K562 (cell line): Measurements from ENCODE around the gene POLR2M.

ENCODE experiments used
- DPF2 ChIP-seq: fragments of 450-650 bp; IDR thresholded peaks from 2 replicates; pipeline ENCODE4 v1.6.1; 2016
- EZH2 ChIP-seq: IDR thresholded peaks from 2 replicates; pipeline ENCODE4 v1.6.1; 2012; ENCODE audit warnings: low read depth, mild to moderate bottlenecking, inconsistent platforms, low read length, borderline replicate concordance
- HMGN3 ChIP-seq: IDR thresholded peaks from 2 replicates; pipeline ENCODE4 v1.6.1; 2011; ENCODE audit warnings: borderline replicate concordance, low read depth, mild to moderate bottlenecking, mixed read lengths, low read length; ENCODE audit not compliant: insufficient read length; ENCODE audit errors: extremely low read depth
- KAT8 ChIP-seq: fragments of 450-650 bp; IDR thresholded peaks from 2 replicates; pipeline ENCODE4 v1.6.1; 2016; ENCODE audit warnings: low read depth, mild to moderate bottlenecking
- MEIS2 ChIP-seq: fragments of 450-650 bp; IDR thresholded peaks from 2 replicates; pipeline ENCODE4 v1.6.1; 2014; ENCODE audit warnings: mild to moderate bottlenecking; ENCODE audit not compliant: partially characterized antibody
- MXI1 ChIP-seq: IDR thresholded peaks from 2 replicates; pipeline ENCODE4 v1.6.1; 2011; ENCODE audit warnings: low read depth, mild to moderate bottlenecking, improper control_type of control experiment, low read length
- SETDB1 ChIP-seq: IDR thresholded peaks from one replicate; pipeline ENCODE4 v1.6.1; 2012; ENCODE audit warnings: low read length, control low read depth, inconsistent platforms
- YY1 ChIP-seq, 3 experiments: IDR thresholded peaks; 2 replicates each; pipeline ENCODE4 v1.6.1; 2011; ENCODE audit warnings: low read length in 2 of 3, mild to moderate bottlenecking in 2 of 3, moderate library complexity in 2 of 3, borderline replicate concordance in 1 of 3, control low read depth in 1 of 3, low read depth in 1 of 3; ENCODE audit not compliant: insufficient read depth in 3 of 3, insufficient replicate concordance in 2 of 3, control insufficient read depth in 1 of 3, insufficient read length in 1 of 3; ENCODE audit errors: extremely low read depth in 1 of 3
- ZFP30 ChIP-seq: fragments of 250-450 bp; sonication (Bioruptor Pico); IDR thresholded peaks from 2 replicates; pipeline ENCODE4 v1.8.0; 2022; ENCODE audit warnings: moderate library complexity, mild to moderate bottlenecking, inconsistent platforms, borderline replicate concordance
- ZHX1 ChIP-seq: fragments of 150-350 bp; conservative IDR thresholded peaks from 2 replicates; pipeline ENCODE4 v1.6.1; 2014; ENCODE audit warnings: low read length
- ZMIZ1 ChIP-seq, 2 experiments: fragments of 150-350 bp in 1 of 2; IDR thresholded peaks; 2 replicates each; pipeline ENCODE4 v1.6.1; 2012 to 2016; ENCODE audit warnings: low read depth in 2 of 2, low read length in 2 of 2, mild to moderate bottlenecking in 1 of 2, moderate library complexity in 1 of 2
- ZNF583 ChIP-seq: fragments of 250-450 bp; sonication (Bioruptor Pico); IDR thresholded peaks from 2 replicates; pipeline ENCODE4 v1.4.0; 2020

GRCh38 chr15:57741089-57741488, 34.6 kb downstream of the POLR2M start:
- TF ChIP-seq MXI1: no peak
- TF ChIP-seq MEIS2: no peak
- no peak for TF ChIP-seq DPF2
- TF ChIP-seq EZH2: no peak
- no peak for TF ChIP-seq HMGN3
- no peak for TF ChIP-seq ZHX1
- TF ChIP-seq KAT8: no peak
- TF ChIP-seq ZFP30 (CRISPR knock-in tag): no peak
- TF ChIP-seq ZNF583 (CRISPR knock-in tag): no peak
- TF ChIP-seq ZMIZ1 (IDR thresholded peaks at IDR 0.05; ENCODE audit: low read depth in 2 of 2, low read length in 2 of 2): no peak
- TF ChIP-seq SETDB1: no peak
- no peak for TF ChIP-seq YY1 (IDR thresholded peaks at IDR 0.05; ENCODE audit: borderline replicate concordance in 1 of 3, control insufficient read depth in 1 of 3, extremely low read depth in 1 of 3, insufficient read depth in 3 of 3, insufficient read length in 1 of 3, insufficient replicate concordance in 2 of 3, low read depth in 1 of 3, low read length in 2 of 3)
